Measurements from ENCODE around the gene SGO2. TPM values are rescaled to one million over a fixed set of nuclear protein-coding genes. Genes with fewer than 3 reads are reported as not detected.

Gene SGO2
- total and polyA plus RNA-seq, 2 of the 13 experiments (the other 11 are each of a cell fraction or from before 2014, with no cell fraction given), result 5.1 to 16.2 TPM

DNA sequence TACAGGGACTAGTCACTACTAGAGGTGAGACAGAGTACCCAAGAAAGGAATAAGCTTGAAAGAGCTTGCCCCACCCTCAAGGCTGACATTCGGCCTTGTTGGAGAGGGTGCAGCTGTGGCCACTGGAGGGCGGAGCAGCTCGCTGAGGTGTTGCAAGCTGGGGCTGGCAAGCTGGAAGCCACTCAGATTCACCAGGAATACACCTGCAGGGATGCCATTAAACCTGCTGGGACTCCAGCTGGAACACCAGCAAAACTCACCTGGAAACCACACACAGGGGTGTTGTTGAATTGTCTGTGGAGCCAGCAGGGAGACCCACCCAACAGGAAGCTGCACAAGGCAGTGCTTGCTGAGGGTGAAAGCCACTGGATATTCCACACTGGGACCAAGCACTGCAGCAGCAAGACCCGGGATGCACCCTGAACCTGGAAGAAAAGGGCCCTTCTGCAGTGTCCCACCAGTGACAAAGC lies 42.2 kb upstream of the SGO2 start (continued):
- TF ChIP-seq SRSF1 (optimal IDR thresholded peaks at IDR 0.05; ENCODE audit: low read depth, low read length) (peak; percentile 30), ZBTB3 (CRISPR knock-in tag; IDR thresholded peaks at IDR 0.05; ENCODE audit: borderline replicate concordance, low read depth) (no peak), ZNF101 (CRISPR knock-in tag; IDR thresholded peaks at IDR 0.05; ENCODE audit: borderline replicate concordance, low read depth) (no peak), RXRB (CRISPR knock-in tag; IDR thresholded peaks at IDR 0.05; ENCODE audit: borderline replicate concordance) (peak; percentile 37; the same call in 1 of the 2 replicates), ZNF446 (CRISPR knock-in tag; IDR thresholded peaks at IDR 0.05) (no peak), RAD21 (CRISPR knock-in tag; IDR thresholded peaks at IDR 0.05) (peak; percentile 62), ZEB1 (IDR thresholded peaks at IDR 0.05; ENCODE audit: insufficient replicate concordance, low read depth) (peak; percentile 58), MYNN (CRISPR knock-in tag; IDR thresholded peaks at IDR 0.05; ENCODE audit: low read depth) (no peak), ZNF841 (CRISPR knock-in tag; IDR thresholded peaks at IDR 0.05; ENCODE audit: borderline replicate concordance) (no peak), ZNF350 (CRISPR knock-in tag; IDR thresholded peaks at IDR 0.05; ENCODE audit: borderline replicate concordance, low read depth) (peak; percentile 59), XRCC5 (optimal IDR thresholded peaks at IDR 0.05; ENCODE audit: low read length) (peak; percentile 92), GTF3A (CRISPR knock-in tag; conservative IDR thresholded peaks at IDR 0.05) (no peak), ZSCAN25 (CRISPR knock-in tag; IDR thresholded peaks at IDR 0.05) (no peak), TBX2 (CRISPR knock-in tag; IDR thresholded peaks at IDR 0.05; ENCODE audit: borderline replicate concordance) (peak; percentile 65; the same call in 1 of the 2 replicates), CHD4 (IDR thresholded peaks at IDR 0.05; ENCODE audit: borderline replicate concordance, low read length) (no peak)
- TF ChIP-seq, protein P1, sequence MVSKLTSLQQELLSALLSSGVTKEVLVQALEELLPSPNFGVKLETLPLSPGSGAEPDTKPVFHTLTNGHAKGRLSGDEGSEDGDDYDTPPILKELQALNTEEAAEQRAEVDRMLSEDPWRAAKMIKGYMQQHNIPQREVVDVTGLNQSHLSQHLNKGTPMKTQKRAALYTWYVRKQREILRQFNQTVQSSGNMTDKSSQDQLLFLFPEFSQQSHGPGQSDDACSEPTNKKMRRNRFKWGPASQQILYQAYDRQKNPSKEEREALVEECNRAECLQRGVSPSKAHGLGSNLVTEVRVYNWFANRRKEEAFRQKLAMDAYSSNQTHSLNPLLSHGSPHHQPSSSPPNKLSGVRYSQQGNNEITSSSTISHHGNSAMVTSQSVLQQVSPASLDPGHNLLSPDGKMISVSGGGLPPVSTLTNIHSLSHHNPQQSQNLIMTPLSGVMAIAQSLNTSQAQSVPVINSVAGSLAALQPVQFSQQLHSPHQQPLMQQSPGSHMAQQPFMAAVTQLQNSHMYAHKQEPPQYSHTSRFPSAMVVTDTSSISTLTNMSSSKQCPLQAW (CRISPR knock-in tag; IDR thresholded peaks at IDR 0.05), result peak; percentile 69; the same call in 1 of the 2 replicates
- TF ChIP-seq, protein P2, sequence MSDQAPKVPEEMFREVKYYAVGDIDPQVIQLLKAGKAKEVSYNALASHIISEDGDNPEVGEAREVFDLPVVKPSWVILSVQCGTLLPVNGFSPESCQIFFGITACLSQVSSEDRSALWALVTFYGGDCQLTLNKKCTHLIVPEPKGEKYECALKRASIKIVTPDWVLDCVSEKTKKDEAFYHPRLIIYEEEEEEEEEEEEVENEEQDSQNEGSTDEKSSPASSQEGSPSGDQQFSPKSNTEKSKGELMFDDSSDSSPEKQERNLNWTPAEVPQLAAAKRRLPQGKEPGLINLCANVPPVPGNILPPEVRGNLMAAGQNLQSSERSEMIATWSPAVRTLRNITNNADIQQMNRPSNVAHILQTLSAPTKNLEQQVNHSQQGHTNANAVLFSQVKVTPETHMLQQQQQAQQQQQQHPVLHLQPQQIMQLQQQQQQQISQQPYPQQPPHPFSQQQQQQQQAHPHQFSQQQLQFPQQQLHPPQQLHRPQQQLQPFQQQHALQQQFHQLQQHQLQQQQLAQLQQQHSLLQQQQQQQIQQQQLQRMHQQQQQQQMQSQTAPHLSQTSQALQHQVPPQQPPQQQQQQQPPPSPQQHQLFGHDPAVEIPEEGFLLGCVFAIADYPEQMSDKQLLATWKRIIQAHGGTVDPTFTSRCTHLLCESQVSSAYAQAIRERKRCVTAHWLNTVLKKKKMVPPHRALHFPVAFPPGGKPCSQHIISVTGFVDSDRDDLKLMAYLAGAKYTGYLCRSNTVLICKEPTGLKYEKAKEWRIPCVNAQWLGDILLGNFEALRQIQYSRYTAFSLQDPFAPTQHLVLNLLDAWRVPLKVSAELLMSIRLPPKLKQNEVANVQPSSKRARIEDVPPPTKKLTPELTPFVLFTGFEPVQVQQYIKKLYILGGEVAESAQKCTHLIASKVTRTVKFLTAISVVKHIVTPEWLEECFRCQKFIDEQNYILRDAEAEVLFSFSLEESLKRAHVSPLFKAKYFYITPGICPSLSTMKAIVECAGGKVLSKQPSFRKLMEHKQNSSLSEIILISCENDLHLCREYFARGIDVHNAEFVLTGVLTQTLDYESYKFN (CRISPR knock-in tag; conservative IDR thresholded peaks at IDR 0.05), result no peak
- TF ChIP-seq, protein P3, sequence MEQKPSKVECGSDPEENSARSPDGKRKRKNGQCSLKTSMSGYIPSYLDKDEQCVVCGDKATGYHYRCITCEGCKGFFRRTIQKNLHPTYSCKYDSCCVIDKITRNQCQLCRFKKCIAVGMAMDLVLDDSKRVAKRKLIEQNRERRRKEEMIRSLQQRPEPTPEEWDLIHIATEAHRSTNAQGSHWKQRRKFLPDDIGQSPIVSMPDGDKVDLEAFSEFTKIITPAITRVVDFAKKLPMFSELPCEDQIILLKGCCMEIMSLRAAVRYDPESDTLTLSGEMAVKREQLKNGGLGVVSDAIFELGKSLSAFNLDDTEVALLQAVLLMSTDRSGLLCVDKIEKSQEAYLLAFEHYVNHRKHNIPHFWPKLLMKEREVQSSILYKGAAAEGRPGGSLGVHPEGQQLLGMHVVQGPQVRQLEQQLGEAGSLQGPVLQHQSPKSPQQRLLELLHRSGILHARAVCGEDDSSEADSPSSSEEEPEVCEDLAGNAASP (CRISPR knock-in tag; IDR thresholded peaks at IDR 0.05; ENCODE audit: borderline replicate concordance), result peak; percentile 53; the same call in 1 of the 2 replicates
- TF ChIP-seq, protein P4, sequence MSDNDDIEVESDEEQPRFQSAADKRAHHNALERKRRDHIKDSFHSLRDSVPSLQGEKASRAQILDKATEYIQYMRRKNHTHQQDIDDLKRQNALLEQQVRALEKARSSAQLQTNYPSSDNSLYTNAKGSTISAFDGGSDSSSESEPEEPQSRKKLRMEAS (IDR thresholded peaks at IDR 0.05), result peak; percentile 34; the same call in 1 of the 2 replicates
- TF ChIP-seq, protein P5, sequence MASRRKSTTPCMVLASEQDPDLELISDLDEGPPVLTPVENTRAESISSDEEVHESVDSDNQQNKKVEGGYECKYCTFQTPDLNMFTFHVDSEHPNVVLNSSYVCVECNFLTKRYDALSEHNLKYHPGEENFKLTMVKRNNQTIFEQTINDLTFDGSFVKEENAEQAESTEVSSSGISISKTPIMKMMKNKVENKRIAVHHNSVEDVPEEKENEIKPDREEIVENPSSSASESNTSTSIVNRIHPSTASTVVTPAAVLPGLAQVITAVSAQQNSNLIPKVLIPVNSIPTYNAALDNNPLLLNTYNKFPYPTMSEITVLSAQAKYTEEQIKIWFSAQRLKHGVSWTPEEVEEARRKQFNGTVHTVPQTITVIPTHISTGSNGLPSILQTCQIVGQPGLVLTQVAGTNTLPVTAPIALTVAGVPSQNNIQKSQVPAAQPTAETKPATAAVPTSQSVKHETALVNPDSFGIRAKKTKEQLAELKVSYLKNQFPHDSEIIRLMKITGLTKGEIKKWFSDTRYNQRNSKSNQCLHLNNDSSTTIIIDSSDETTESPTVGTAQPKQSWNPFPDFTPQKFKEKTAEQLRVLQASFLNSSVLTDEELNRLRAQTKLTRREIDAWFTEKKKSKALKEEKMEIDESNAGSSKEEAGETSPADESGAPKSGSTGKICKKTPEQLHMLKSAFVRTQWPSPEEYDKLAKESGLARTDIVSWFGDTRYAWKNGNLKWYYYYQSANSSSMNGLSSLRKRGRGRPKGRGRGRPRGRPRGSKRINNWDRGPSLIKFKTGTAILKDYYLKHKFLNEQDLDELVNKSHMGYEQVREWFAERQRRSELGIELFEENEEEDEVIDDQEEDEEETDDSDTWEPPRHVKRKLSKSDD (CRISPR knock-in tag; IDR thresholded peaks at IDR 0.05; ENCODE audit: low read depth), result no peak

Measured in HepG2 (cell line).